Activated CD4-positive, alpha-beta T cell treated with anti-CD3 and anti-CD28 coated beads, Interleukin-2, amount 50 U/mL, for 4 hours (primary cell): ENCODE results near the gene FUT6.

Source experiments
- DNase-seq, 2 experiments: peaks; one replicate each; pipeline ENCODE4 v3.0.0-alpha.2; 2020

Gene FUT6

DNA sequence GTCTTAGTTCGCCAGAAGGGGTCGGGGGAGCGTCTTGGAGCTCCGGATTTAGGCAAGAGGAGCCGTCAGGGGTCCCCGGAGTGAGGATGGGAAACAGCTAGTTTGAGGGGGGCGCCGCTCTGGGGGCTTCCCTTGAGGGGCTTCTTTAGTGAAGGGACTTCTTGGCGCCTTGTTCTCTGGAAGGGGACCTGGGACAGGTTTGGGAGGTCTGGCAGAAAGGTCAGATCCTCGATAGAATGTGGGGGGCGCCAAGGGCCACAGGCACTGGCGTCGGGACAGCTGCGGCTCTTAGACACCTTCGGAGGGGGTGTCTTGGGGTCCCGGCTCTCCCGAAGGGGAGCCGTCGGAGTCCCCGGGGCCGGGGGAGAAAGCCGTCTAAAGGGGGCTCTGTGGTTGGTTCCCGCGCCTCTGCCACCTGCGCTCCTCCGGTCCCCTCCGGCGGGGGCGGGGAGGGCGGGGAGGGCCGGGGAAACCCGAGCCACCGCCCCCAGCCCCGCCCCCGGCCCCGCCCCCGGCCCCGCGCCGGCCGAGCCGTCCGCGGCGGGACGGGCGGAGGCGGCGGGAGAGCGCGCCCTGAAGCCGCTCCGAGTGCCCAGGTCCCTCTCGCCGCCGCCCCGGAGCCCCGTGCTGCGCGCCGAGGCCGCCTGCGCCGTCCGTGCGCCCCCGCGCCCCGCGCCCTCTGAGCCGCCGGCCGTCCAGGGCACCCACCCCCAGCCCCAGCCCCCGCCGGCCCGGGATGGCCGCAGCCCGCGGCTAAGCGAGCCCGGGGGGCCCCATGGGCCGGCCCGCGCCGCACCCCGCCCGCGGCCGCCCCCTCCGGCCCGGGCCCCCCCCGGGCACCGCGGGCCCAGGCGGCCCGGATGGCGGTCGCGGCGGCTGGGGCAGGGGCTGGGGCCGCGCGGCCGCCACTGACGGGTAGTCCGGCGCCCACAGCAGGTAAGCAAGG, 34.7 kb downstream of the FUT6 start, which contains the start of gene NRTN:
Gene NRTN, plus strand, starts transcription at position 552 of the 946 bp plus-strand sequence. CDS start 19,099 bp downstream, outside the sequence.
- peak; percentile 31 to 54 for DNase-seq

DNA sequence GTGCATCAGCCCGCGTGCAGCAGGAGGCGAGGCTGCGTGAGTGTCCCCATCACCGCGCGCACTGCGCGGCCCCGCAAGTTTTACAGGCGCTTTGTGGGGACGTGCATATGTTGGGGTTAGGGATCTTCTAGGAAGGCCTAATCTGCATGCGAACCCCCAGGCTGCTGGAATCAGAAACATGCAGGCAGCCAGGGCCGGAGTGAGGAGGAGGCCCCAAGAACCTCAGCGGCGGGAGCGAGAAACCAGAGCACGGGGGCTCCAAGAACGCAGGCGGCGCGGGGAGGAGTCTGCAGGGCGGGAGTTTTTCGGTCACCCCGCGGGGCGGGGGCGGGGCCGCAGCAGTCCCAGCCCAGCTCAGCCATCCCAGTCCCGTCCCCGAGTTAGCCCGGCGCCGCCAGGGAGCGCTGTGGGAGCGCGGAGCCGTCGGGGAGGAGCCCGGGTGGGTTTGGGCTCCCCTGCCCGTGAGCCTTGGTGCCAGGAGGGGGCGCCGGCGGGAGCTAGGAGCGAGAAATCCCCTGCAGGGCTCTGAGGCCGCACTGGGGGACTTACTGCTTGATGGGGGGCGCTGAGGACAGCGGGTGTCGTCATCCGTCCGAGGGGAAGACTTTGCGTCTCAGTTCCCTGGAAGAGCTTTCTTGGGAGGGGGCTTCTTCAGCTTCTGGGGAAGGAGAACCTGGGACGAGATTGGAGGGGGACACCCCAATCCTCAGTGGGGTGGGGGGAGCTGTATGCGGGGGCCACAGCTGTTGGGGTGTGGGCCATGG, 35.6 kb downstream of the FUT6 start:
- peak; percentile 88 to 89 for DNase-seq

DNA sequence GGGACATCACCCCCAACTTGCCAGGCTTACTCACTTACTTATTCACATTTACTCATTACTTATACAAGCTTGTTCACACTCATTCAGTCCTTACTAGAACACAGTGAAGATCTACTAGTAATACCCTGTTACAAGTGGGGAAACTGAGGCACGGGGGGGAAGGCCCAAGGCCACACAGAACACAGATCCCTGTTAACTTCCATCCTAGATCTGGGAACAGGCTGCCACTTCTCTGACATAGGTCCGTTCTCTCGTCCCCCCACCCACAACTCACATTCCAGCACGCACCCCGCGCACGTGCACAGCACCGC, 36.1 kb downstream of the FUT6 start:
- DNase-seq: no peak

DNA sequence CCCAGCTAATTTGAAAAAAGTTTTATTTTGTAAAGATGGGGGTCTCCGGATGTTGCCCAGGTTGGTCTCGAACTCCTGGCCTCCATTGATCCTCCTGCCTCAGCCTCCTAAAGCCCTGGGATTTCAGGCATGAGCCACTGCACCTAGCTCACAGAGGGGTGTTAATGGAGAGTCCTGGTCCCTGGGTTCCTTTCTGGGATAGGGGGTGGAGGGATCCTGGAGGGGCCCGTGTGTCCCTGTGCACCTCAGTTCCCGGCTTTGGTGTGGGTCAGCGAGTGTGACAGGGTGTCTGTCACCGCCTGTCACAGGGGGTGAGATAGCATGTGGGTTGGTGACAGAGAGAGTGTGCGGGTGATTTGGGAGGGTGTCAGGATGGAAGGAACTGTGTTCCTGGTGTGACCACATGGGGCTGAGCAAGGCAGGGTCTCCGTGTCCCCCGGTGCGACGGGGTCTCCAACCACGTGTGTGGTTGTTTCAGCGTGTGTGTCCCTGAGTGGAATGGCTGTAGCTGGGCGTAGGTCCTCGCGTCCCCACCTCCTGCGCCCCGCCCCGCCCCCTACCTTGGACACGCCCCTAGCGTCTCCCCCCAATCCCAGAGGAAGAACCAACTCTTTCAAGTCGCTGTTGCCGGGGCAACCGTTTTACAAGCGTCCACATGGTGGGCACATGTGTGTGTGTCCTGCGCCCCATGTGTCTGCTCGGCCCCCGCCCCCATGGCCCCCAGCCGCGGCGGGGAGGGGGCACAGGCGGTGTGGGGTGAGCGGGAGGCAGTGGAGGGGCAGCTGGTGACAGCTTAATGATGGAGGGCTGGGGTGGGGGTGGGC, 37.5 kb downstream of the FUT6 start:
- DNase-seq: no peak

DNA sequence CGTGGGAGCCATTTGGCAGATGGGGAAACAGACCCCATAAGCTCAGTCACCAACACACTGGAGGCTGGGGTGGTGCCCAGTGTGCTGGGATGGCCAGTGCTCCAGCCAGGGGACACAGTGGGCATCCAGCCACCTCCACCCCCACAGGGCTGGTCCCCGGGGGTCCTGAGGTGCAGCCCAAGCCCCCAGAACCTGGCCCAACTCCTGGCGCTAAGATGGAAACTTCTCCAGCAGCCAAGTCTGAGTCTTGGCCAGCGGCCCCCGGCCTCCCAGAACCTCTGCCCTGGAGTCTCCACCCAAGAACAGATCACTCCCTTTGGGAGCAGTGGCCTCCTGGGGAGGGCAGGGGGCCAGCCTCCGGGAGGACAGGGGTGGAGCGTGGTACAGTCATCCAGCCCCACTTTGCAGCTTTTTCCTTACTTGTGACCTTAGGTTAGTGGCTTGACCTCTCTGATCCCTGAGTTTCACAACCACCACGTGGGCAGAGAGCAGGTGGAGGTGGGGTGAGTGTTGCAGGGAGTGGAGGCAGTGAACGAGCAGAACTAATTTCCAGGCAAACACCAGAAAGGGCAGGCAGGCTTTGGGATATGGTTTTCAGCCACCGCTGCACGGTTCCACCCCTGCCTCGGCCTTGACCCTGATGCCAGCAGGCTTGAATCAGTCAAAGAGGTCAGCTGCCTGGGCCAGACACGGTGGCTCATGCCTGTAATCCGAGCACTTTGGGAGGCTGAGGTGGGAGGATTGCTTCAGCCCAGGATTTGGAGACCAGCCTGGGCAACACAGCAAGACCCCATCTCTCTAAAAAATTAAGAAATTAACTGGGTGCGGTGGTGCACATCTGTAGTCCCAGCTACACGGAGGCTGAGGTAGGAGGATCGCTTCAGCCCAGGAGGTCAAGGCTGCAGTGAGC, 38.9 kb downstream of the FUT6 start:
- DNase-seq: no peak

DNA sequence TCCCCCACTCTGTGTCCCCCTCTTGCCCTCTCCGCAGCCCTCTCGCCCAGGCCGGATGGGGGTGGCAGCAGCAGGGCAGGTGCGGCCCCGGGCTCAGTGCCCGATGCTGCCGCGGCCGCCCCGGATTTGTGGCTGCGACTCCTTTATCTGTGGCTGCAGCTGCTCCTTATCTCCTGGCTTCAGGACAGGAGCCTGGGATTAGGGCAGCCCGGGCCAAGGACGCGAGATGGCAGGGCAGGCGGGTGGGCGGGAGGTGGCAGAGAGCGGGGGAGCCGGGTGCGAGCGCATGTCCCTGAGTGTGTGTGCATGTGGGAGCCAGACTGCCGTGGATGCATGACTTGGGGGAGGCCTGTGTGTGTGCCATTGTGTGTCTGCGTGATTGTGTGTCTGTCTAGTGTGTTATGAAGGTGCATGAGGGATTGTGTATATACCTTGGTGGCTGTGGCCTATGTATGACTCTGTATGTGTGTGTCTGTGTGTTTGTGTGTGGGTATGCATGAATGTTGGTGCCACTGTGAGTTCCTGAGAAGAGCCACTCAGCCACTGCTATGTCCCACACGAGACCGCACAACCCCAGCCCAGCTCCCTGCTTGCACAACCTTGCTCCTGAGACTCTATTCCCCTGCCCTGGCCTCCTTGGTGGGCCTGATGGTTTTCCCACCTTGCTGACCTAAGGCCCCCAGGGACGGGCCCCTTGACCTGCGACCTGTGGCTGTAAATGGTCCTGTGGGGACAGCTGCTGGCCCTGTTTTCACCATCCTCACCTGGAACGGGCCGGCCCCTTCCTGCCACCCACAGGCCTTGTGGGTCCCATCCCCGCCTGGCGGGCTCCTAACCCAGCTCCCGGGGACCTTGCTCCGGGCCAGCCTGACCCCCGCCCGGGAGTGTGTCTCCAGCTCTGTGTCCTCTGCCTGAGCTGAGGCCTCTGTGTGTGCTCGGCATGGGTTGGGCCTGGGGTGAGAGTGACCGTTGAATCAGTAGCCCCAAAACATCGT, 40.0 kb downstream of the FUT6 start:
- DNase-seq: no peak

DNA sequence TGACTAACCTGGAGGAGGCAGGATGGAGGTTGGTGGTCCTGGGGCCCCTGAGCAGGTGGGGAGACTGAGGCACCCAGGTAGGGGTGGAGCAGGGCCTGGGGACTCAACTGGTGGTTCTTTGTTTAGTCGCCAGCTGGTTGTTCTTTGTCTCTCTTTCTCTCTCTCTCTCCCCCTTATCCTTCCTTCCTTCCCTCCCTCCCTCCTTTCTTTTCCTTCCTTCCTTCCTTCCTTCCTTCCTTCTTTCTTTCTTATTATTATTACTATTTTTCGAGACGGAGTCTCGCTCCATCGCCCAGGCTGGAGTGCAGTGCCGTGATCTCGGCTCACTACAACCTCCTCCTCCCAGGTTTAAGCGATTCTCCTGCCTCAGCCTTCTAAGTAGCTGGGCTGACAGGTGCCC, 41.3 kb downstream of the FUT6 start:
- DNase-seq: no peak

DNA sequence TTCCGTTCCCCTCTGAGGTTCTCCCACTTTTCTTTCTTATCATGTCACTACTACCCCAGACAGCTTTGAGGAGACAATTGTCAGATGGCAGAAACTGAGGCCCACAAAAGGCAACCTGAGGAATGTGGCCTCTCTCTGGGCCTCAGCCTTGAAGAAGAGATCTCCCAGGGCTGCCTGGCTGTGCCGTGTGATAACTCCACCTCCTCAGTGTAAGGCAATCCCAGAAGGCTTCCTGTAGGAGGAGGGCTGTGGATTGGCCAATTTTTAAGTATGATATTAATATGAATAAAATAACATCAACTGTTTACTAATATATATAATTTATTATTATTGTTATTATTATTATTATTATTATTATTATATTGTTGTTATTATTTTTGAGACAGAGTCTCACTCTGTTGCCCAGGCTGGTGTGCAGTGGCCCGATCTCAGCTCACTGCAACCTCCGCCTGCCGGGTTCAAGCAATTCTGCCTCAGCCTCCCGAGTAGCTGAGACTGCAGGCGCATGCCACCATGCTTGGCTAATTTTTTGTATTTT, 44.1 kb downstream of the FUT6 start:
- no peak for DNase-seq

DNA sequence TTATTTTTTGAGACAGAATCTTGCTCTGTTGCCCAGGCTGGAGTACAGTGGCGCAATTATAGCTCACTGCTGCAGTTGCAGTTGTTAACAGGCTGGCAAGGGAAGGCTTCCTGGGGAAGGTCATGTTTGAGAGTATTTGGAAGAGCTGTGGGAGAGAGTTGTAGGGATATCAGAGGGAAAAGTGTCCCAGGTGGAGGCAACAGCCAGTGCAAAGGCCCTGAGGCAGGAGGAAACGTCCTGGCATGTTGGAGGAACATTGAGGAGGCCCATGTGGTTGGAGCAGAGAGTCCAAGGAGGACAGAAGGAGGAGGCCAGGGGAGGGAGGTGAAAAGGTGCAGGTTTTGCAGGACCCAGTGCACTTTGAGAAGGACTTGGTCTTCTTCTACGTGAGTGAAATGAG, 46.3 kb downstream of the FUT6 start:
- DNase-seq: no peak

DNA sequence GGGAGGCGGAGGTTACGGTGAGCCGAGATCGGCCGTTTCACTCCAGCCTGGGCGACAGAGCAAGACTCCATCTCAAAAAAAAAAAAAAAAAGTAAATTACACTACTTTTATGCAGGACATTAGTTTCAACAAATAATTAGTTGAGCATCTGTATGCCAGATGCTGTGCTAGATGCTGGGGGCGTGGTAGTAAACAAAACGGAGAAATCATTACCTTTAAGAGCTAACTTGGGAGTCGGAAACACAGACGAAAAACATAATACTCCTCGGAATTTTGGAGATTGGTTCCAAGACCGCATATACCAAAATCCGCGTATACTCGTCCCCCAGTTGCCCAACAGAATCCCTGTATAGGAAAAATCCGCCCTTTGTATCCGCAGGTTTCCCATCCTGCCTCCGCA, 47.3 kb downstream of the FUT6 start:
- DNase-seq: no peak

DNA sequence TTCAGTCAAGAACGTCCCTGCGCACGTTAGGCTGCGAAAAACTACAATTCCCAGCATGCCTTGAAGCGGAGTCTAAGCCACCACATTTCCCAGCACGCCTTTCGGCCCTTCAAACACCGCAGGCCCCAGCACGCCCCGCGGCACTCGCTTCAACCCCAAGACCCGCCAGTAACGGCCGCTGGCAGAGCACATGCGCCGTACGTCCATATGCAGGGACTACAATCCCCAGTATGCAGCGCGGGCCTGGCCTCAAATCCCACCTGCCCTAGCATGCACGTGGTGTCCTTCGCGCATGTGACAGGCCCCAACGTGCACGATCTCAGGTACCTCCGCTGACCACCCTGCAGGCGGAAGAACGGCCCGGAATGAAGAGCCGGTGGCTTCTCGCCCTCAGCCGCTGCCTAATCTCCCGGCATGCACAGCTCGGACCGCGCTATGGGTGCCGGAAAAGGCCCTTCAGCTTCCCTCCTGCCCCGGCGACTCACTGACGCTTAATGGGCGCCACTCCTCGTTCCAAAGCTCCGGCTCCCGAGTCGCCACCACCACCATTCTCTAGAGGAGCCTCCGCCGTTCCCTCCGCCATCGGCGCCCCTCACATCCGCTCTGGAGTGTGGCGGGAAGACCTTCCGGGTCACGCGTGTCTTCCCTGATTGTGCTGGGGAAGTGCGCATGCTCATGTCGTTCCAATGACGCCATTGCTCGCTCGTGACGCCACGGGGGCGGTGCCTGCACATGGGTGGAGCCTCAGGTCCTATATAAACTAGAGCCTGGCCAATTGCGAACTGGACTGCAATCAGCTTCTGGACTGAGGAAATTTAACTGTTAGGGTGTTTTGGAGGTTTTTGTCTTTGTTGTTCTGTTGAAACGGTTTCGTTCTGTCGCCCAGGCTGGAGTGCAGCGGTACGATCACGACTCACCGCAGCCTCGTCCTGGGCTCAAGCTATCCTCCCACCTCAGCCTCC, 48.7 kb downstream of the FUT6 start, which contains the start of gene DUS3L:
Gene DUS3L, minus strand, starts transcription at position 605 of the 962 bp plus-strand sequence. Its CDS starts 22 bp downstream, at position 583.
- peak; percentile 94 for DNase-seq

DNA sequence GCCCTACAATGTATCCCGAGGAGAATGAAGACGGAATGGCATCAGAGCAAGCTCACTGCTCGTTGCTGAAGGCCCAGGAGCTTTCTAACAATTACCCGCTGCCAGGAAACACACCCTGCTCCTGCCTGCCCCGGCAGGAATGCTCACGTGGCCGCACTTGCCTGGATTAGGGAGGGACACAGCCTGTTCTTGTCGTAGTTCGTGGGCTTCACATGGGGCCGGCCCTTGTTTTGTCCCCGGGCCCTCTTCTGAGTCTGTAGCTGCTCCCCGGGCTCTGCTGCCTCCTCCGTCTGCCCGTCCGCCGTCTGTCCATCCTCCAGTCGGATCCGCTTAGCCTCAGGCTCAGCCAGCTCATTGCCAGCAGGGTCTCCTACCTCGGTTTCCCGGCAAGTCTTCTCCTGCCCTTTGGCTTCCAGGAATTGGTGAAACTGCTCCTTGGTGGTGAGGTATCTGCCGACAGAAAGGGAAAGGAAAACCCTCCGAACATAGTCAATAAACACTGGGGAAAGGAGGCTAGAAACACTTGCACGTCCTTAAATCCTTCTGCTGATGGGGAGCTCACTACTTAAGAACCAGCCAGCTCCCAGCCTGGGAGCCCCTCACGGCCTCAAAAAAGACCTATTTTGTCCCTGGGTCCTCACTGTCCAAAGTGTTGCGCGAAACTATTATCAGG, 49.5 kb downstream of the FUT6 start:
- no peak for DNase-seq

DNA sequence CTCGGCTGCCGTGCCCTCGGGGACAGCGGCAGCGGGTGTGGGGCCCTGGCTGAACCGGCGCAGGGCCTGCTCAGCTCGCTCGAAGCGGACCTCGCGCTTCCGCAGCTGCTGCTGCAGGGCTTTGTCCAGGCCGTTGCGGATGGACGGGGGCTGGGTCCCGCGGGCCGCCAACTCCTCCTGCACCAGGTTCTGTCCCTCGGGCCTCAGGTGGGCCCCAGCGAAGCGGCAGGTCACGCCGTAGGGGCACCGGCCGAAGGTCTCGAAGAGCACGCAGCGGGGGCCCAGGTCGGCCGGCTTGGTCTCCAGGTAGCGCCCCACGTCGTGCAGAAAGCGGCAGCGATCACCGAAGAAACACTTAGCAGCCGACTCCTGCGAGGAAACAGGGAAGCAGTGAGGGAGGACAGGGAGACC, 50.1 kb downstream of the FUT6 start:
- no peak for DNase-seq

DNA sequence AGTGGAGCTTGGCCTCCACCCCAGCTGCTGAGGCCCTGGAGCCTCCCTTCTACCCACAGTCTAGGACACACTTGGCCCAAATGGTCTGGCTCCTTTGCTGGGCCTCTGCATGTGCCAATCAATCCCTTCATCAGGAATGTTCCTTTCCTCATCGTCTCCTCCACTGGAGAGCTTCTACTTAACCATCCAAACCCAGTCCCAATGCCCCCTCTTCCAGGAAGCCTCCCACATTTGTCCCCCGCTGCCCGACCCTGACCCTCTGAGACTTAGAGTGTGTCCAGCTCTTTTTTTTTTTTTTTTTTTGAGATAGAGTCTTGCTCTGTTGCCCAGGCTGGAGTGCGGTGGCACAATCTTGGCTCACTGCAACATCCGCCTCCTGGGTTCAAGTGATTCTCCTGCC, 51.1 kb downstream of the FUT6 start:
- DNase-seq: no peak

DNA sequence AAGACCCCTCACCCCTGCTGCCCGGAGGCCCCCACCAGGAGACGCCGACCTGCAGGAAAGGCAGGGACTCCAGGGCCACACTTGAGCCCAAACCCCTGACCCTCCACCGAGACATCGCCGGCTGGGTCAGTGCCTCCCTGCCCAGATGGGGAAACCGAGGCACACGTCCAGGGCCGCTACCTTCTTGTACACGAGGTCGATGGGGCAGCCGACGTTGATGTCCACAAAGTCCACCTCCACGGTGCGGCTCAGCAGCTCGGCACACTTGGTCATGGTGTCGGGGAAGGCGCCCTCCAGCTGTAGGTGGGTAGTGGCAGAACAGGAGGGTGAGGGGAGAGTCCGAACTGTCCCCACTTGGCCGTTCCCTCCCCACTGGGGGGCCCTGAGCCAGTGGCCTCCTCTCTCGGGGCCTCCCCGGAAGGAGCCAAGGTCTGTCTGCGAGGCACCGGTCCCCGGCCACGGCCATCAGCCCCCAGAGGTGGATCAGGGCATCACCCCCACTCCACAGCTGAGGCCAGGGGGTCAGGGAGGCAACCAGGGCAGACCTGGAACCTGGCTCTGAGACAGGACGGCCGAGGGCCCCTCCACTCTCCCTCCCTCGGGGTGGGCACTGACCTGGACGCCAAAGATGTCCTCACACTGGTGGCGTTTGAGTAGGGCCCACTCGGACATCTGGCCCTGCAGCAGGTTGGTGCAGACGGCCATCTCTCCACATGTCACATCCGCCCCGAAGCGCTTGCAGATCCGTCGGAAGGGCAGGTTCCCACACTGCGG, 51.9 kb downstream of the FUT6 start:
- no peak for DNase-seq

DNA sequence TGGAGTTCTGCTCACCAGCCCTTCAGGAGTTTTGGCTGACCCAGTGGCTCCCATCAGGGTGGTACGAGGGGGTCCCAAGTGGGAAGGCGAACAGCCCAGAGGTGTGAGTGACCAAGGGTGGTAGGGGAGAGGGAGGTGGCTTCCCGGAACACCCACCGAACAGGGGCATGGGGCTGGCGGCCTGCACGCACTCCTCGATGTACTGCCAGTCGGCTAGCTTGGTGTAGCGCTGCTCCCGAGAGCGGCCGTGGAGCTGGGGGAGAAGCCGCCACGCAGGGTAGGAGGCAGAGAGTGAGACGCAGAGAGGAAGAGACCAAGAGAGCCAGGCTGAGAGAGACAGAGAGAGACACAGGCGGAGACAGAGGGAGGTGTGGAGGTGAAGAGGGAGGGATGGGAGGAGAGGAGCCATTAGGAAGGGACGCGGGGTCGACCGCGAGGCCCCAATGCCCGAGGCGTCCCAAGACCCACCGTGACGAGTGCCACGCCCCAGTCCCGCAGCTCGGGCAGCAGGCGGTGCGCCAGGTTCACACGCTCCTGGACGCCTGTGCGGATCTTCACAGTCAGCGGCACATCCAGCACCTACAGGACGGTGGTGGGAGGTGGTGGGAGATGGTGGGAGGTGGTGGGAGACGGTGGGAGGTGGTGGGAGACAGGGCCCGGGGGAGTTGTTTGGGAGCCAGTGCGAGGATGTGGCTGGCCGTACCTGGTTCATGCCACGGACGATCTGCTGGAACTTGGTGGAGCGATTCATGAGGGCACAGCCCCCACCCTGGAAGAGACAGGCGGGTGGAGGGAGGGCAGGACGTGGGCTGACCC, 52.7 kb downstream of the FUT6 start:
- no peak for DNase-seq

DNA sequence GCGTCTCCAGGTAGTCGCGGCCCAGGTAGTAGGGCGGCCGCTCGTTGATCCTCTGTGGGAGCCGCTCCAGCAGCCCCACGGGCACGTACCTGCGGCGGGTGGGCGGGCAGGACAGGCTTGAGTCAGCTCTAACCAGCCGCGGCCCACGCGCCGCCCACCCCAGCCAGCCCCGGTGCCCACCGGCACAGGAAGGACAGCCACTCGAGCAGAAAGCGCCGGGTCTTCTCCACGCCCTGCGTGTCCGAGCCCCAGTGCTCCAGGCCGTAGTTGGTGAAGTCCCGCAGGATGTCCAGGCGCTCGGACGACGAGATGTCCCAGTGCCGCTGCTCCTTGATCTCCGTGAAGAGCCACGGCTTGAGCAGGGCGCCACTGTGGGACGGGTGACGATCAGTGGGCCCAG, 54.1 kb downstream of the FUT6 start:
- no peak for DNase-seq
